Measurements from ENCODE around the gene GPR158.

Gene GPR158

GRCh38 chr10:25182636-25183035, 7.8 kb downstream of the GPR158 start:
- H3K27me3 ChIP-seq (ENCODE audit: insufficient read depth, poor library complexity, severe bottlenecking) = no peaks in the 10 kb centered on the region
- H3K4me3 ChIP-seq (replicated peaks; ENCODE audit: insufficient read depth, low read length) = no peak overlapping the region
- TF ChIP-seq POLR2AphosphoS5 (IDR thresholded peaks at IDR 0.05; ENCODE audit: low read depth) (no peak), REST (IDR thresholded peaks at IDR 0.05; ENCODE audit: insufficient replicate concordance, low read depth) (no peak), GABPA (IDR thresholded peaks at IDR 0.05; ENCODE audit: low read depth) (no peak), CTCF (IDR thresholded peaks at IDR 0.05; ENCODE audit: insufficient read depth, low read length) (no peak), SPI1 (IDR thresholded peaks at IDR 0.05; ENCODE audit: borderline replicate concordance, low read depth) (no peak)
- no peak for DNase-seq (ENCODE audit: low read depth in 1 of 2, low spot score in 1 of 2)
- no peak overlapping the region for H3K27ac ChIP-seq (replicated peaks)

GRCh38 chr10:25191162-25191895, 16.5 kb downstream of the GPR158 start:
- H3K27ac ChIP-seq (replicated peaks) = no peak overlapping the region
- TF ChIP-seq REST (IDR thresholded peaks at IDR 0.05; ENCODE audit: insufficient replicate concordance, low read depth) (no peak), CTCF (IDR thresholded peaks at IDR 0.05; ENCODE audit: insufficient read depth, low read length) (no peak), SPI1 (IDR thresholded peaks at IDR 0.05; ENCODE audit: borderline replicate concordance, low read depth) (no peak), GABPA (IDR thresholded peaks at IDR 0.05; ENCODE audit: low read depth) (no peak), POLR2AphosphoS5 (IDR thresholded peaks at IDR 0.05; ENCODE audit: low read depth) (no peak)
- no peak overlapping the region for H3K4me3 ChIP-seq (replicated peaks; ENCODE audit: insufficient read depth, low read length)
- no peaks in the 10 kb centered on the region for H3K27me3 ChIP-seq (ENCODE audit: insufficient read depth, poor library complexity, severe bottlenecking)
- no peak for DNase-seq (ENCODE audit: low read depth in 1 of 2, low spot score in 1 of 2)

- Histone ChIP-seq H3K4me3 (replicated peaks; ENCODE audit: insufficient read depth, low read length) (no peak overlapping the region), H3K27ac (replicated peaks) (no peak overlapping the region), H3K27me3 (ENCODE audit: insufficient read depth, poor library complexity, severe bottlenecking) (no peaks in the 10 kb centered on the region)
- no peak for DNase-seq (ENCODE audit: low read depth in 1 of 2, low spot score in 1 of 2)
- no peak for TF ChIP-seq POLR2AphosphoS5 (IDR thresholded peaks at IDR 0.05; ENCODE audit: low read depth)
- TF ChIP-seq SPI1 (IDR thresholded peaks at IDR 0.05; ENCODE audit: borderline replicate concordance, low read depth) = no peak
- TF ChIP-seq GABPA (IDR thresholded peaks at IDR 0.05; ENCODE audit: low read depth) = no peak
- no peak for TF ChIP-seq CTCF (IDR thresholded peaks at IDR 0.05; ENCODE audit: insufficient read depth, low read length)
- no peak for TF ChIP-seq REST (IDR thresholded peaks at IDR 0.05; ENCODE audit: insufficient replicate concordance, low read depth)
Observed at GRCh38 chr10:25198151-25198550, 23.4 kb downstream of the GPR158 start.

Measured in HL-60 (cell line).